ENCODE measurements around the gene COPG1. TPM values are rescaled to one million over a fixed set of nuclear protein-coding genes. Genes with fewer than 3 reads are reported as not detected.

Gene COPG1
- polyA plus RNA-seq, 3 donors, result 59.9 to 94.5 (median 60.2) TPM

DNA sequence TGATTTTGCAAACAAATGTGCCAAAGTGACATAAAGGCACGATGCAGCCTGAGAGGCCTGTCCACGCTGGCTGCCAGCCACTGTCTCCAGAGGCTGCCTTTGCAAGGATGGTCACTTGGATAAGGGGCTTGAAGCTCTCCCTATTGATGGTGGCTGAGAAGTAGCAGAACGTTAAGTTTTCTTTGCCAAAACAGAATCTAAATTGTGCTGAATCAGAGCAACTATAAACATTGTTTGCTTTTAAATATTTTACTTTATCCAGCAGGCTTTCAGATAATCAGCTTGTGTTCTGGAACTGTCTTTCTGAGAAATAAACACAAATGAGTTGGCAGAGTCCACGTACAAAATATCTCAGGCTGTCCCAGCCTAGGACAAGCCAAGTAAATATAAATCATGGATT lies 41.9 kb upstream of the COPG1 start:
- Histone ChIP-seq H3K36me3 (replicated peaks in 1 of 2; ENCODE audit: control insufficient read depth in 1 of 2, insufficient read depth in 2 of 2, low read length in 2 of 2) (no peaks in the 10 kb centered on the region), H3K4me3 (replicated peaks in 1 of 3; ENCODE audit: low read depth in 2 of 3, low read length in 3 of 3) (no peak overlapping the region), H3K9me3 (replicated peaks in 1 of 2; ENCODE audit: control insufficient read depth in 1 of 2, insufficient read depth in 1 of 2, low read length in 2 of 2) (no peaks in the 10 kb centered on the region), H3K27me3 (ENCODE audit: control insufficient read depth in 2 of 2, insufficient read depth in 2 of 2, low read length in 2 of 2) (no peaks in the 10 kb centered on the region), H3K79me2 (ENCODE audit: insufficient read depth, low read length) (no peaks in the 10 kb centered on the region), H3K4me2 (replicated peaks; ENCODE audit: extremely low read depth, low read length, poor library complexity, severe bottlenecking) (no peak overlapping the region), H3K9ac (ENCODE audit: insufficient read depth, low read length, poor library complexity, severe bottlenecking) (no peak overlapping the region), H2AFZ (ENCODE audit: insufficient read depth, low read depth, low read length, poor library complexity, severe bottlenecking) (peak overlapping the region; percentile 7), H3K4me1 (ENCODE audit: control insufficient read depth in 1 of 2, insufficient read depth in 2 of 2, low read length in 2 of 2) (peaks cover 12 to 15% of the 10 kb centered on the region in 2 donors), H3K27ac (ENCODE audit: low read depth in 1 of 2, low read length in 2 of 2) (no peak overlapping the region), H4K20me1 (ENCODE audit: insufficient read depth, low read length) (no peaks in the 10 kb centered on the region)
- peaks cover 0 to 3% (median 0%) of the 10 kb centered on the region in 7 donors for H3K9me3 Mint-ChIP-seq
- H3K4me3 Mint-ChIP-seq, result no peak overlapping the region
- intact Hi-C loops (cut with micrococcal nuclease), result no loop called here
- H3K27ac Mint-ChIP-seq, result no peak overlapping the region
- TF ChIP-seq, protein P1, sequence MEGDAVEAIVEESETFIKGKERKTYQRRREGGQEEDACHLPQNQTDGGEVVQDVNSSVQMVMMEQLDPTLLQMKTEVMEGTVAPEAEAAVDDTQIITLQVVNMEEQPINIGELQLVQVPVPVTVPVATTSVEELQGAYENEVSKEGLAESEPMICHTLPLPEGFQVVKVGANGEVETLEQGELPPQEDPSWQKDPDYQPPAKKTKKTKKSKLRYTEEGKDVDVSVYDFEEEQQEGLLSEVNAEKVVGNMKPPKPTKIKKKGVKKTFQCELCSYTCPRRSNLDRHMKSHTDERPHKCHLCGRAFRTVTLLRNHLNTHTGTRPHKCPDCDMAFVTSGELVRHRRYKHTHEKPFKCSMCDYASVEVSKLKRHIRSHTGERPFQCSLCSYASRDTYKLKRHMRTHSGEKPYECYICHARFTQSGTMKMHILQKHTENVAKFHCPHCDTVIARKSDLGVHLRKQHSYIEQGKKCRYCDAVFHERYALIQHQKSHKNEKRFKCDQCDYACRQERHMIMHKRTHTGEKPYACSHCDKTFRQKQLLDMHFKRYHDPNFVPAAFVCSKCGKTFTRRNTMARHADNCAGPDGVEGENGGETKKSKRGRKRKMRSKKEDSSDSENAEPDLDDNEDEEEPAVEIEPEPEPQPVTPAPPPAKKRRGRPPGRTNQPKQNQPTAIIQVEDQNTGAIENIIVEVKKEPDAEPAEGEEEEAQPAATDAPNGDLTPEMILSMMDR (IDR thresholded peaks at IDR 0.05), result no peak
- H3K4me1 Mint-ChIP-seq, result peaks cover 24% of the 10 kb centered on the region
- WGBS (ENCODE audit: insufficient coverage), result 60% methylated on average over 1 of the region's 4 CpGs
- H3K27me3 Mint-ChIP-seq (ENCODE audit: low read depth in 3 of 3), result peaks cover 0 to 2% (median 0%) of the 10 kb centered on the region in 3 donors
- DNase-seq, result no peak
- peaks cover 0 to 2% of the 10 kb centered on the region in 2 donors for H3K36me3 Mint-ChIP-seq

DNA sequence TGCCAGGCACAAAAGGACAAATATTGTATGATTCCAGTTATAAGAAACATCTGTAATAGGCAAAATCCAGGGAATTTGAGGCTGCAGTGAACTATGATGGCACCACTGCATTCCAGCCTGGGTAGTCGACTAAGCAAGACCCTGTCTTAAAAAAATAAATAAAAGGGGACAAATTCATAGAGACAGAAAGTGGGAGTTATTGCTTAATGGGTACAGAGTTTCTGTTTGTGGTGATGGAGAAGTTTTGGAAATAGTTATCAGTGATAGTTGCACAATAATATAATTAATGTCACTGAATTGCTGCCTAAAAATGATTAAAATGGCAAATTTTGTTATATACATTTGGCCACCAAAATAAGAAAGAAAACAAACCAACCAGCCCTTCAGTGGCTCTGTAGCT lies 38.1 kb upstream of the COPG1 start:
- Mint-ChIP-seq H3K27ac (peak overlapping the region in 3 of 7 donors; percentile 52 to 88 (median 82)), H3K9me3 (peaks cover 0 to 3% (median 0%) of the 10 kb centered on the region in 7 donors), H3K4me3 (no peak overlapping the region), H3K4me1 (peaks cover 21% of the 10 kb centered on the region), H3K36me3 (no peaks in the 10 kb centered on the region), H3K27me3 (ENCODE audit: low read depth in 3 of 3) (peaks cover 0 to under 1% (median 0%) of the 10 kb centered on the region in 3 donors)
- TF ChIP-seq, protein P1 (IDR thresholded peaks at IDR 0.05), result no peak
- Histone ChIP-seq H3K79me2 (ENCODE audit: insufficient read depth, low read length) (no peaks in the 10 kb centered on the region), H3K36me3 (replicated peaks in 1 of 2; ENCODE audit: control insufficient read depth in 1 of 2, insufficient read depth in 2 of 2, low read length in 2 of 2) (no peaks in the 10 kb centered on the region), H4K20me1 (ENCODE audit: insufficient read depth, low read length) (no peaks in the 10 kb centered on the region), H3K9me3 (replicated peaks in 1 of 2; ENCODE audit: control insufficient read depth in 1 of 2, insufficient read depth in 1 of 2, low read length in 2 of 2) (no peaks in the 10 kb centered on the region), H2AFZ (ENCODE audit: insufficient read depth, low read depth, low read length, poor library complexity, severe bottlenecking) (peak overlapping the region; percentile 50), H3K4me2 (replicated peaks; ENCODE audit: extremely low read depth, low read length, poor library complexity, severe bottlenecking) (peak overlapping the region; percentile 1), H3K27me3 (ENCODE audit: control insufficient read depth in 2 of 2, insufficient read depth in 2 of 2, low read length in 2 of 2) (no peaks in the 10 kb centered on the region), H3K9ac (ENCODE audit: insufficient read depth, low read length, poor library complexity, severe bottlenecking) (no peak overlapping the region), H3K4me3 (replicated peaks in 1 of 3; ENCODE audit: low read depth in 2 of 3, low read length in 3 of 3) (no peak overlapping the region), H3K4me1 (ENCODE audit: control insufficient read depth in 1 of 2, insufficient read depth in 2 of 2, low read length in 2 of 2) (peaks cover 12 to 15% of the 10 kb centered on the region in 2 donors), H3K27ac (ENCODE audit: low read depth in 1 of 2, low read length in 2 of 2) (peak overlapping the region; percentile 27 to 52)
- WGBS (ENCODE audit: insufficient coverage), result no CpG with 5 or more reads among the region's 1 CpG
- DNase-seq, result no peak
- intact Hi-C loops (cut with micrococcal nuclease), result no loop called here
